HEK293T (cell line): ENCODE data around the gene AP2A2.

Source experiments
- CTCF ChIA-PET: fragments of 350-600 bp; formaldehyde crosslinking; extraction: SDS; loops from one replicate; lab custom pipeline; 2021; ENCODE audit warnings: antibody characterized with exemption, inconsistent platforms; lab: Yijun Ruan, JAX
- POLR2A ChIA-PET: fragments of 350-600 bp; formaldehyde crosslinking; extraction: SDS; loops from one replicate; lab custom pipeline; 2020; ENCODE audit warnings: antibody characterized with exemption, inconsistent platforms; lab: Yijun Ruan, JAX
- DNase-seq: peaks from one replicate; pipeline ENCODE4 v3.0.0; 2012; ENCODE audit warnings: mixed read lengths; ENCODE audit errors: extremely low spot score
- ARNT ChIP-seq: fragments of 450-650 bp; IDR thresholded peaks from 2 replicates; pipeline ENCODE4 v1.6.1; 2017; ENCODE audit warnings: mild to moderate bottlenecking
- BHLHE40 ChIP-seq: fragments of 450-650 bp; IDR thresholded peaks from 2 replicates; pipeline ENCODE4 v1.6.1; 2016; ENCODE audit warnings: mild to moderate bottlenecking, moderate library complexity, borderline replicate concordance
- CTBP1 ChIP-seq: fragments of 450-650 bp; IDR thresholded peaks from 2 replicates; pipeline ENCODE4 v1.6.1; 2016; ENCODE audit warnings: borderline replicate concordance
- ELF4 ChIP-seq: fragments of 450-650 bp; IDR thresholded peaks from 2 replicates; pipeline ENCODE4 v1.6.1; 2017; ENCODE audit warnings: antibody characterized with exemption
- FOXA1 ChIP-seq: fragments of 450-650 bp; IDR thresholded peaks from 2 replicates; pipeline ENCODE4 v1.6.1; 2016; ENCODE audit warnings: mild to moderate bottlenecking
- FOXK2 ChIP-seq: fragments of 450-650 bp; IDR thresholded peaks from 2 replicates; pipeline ENCODE4 v1.6.1; 2016; ENCODE audit warnings: mild to moderate bottlenecking
- FOXM1 ChIP-seq: fragments of 450-650 bp; IDR thresholded peaks from 2 replicates; pipeline ENCODE4 v1.6.1; 2017; ENCODE audit warnings: mild to moderate bottlenecking, borderline replicate concordance
- HDGF ChIP-seq: fragments of 450-650 bp; IDR thresholded peaks from 2 replicates; pipeline ENCODE4 v1.6.1; 2017; ENCODE audit warnings: antibody characterized with exemption, borderline replicate concordance
- L3MBTL2 ChIP-seq: fragments of 450-650 bp; conservative IDR thresholded peaks from 2 replicates; pipeline ENCODE4 v1.6.1; 2016; ENCODE audit warnings: mild to moderate bottlenecking
- LEF1 ChIP-seq: fragments of 450-650 bp; IDR thresholded peaks from 2 replicates; pipeline ENCODE4 v1.6.1; 2017; ENCODE audit warnings: mild to moderate bottlenecking, borderline replicate concordance
- NFRKB ChIP-seq: fragments of 450-650 bp; IDR thresholded peaks from 2 replicates; pipeline ENCODE4 v1.6.1; 2016; ENCODE audit warnings: mild to moderate bottlenecking, moderate library complexity
- SP1 ChIP-seq: fragments of 450-650 bp; IDR thresholded peaks from 2 replicates; pipeline ENCODE4 v1.6.1; 2017
- SUZ12 ChIP-seq: fragments of 450-650 bp; IDR thresholded peaks from 2 replicates; pipeline ENCODE4 v1.6.1; 2016; ENCODE audit warnings: mild to moderate bottlenecking
- TARDBP ChIP-seq: fragments of 450-650 bp; IDR thresholded peaks from 2 replicates; pipeline ENCODE4 v1.6.1; 2016
- ZNF384 ChIP-seq: fragments of 450-650 bp; IDR thresholded peaks from 2 replicates; pipeline ENCODE4 v1.6.1; 2016
- TF ChIP-seq, protein P1 (sequence below): fragments of 450-650 bp; IDR thresholded peaks from 2 replicates; pipeline ENCODE4 v1.6.1; 2016

The AP2A2 gene

DNA sequence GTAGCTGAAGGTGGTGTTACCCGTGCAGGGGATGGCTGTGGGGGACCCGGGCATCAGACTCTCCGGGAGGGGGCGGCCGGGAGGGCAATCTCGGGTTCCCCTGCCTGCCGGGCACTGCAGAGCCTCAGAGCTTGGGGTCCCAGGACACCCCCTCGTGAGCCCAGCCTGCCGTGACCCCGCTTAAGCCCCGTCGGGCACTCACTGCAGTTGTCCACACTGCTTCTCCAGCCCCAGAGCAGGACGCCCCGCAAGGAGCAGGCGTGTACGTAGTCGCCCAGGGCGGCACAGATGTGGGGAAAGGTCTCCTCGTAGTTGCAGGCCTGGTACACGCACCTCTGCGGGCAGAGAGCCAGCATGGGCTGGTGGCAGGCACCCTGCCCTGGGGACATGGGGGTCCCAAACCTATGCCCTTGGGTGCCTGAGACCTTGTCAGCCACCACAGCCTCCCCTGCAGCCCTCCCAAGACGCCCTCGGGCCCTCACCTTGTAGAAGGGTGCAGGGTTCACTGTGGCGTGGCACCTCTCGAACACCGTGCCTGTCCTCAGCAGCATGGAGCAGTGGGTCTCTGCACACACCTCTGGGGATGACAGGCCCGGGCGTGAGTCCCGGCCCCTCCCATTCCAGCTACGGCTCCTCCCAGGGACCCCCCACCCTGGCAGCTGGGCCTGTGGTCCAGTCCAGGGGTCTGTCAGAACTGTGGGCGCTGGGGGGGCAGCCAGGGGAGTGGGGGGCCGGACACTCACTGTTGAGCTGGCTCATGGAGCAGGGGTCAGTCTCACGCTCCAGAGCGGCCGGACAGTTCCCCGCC, 102.0 kb downstream of the AP2A2 start:
- TF ChIP-seq SUZ12 = no peak
- no peak for TF ChIP-seq ARNT
- TF ChIP-seq HDGF = no peak
- no peak for TF ChIP-seq CTBP1
- no peak for TF ChIP-seq TARDBP
- no peak for TF ChIP-seq ZNF384
- TF ChIP-seq SP1 = no peak
- no peak for TF ChIP-seq ELF4
- TF ChIP-seq NFRKB = no peak
- no peak for TF ChIP-seq L3MBTL2
- TF ChIP-seq, protein P1, sequence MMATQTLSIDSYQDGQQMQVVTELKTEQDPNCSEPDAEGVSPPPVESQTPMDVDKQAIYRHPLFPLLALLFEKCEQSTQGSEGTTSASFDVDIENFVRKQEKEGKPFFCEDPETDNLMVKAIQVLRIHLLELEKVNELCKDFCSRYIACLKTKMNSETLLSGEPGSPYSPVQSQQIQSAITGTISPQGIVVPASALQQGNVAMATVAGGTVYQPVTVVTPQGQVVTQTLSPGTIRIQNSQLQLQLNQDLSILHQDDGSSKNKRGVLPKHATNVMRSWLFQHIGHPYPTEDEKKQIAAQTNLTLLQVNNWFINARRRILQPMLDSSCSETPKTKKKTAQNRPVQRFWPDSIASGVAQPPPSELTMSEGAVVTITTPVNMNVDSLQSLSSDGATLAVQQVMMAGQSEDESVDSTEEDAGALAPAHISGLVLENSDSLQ = no peak
- TF ChIP-seq BHLHE40 = no peak
- no peak for DNase-seq
- POLR2A ChIA-PET = no interaction called here
- CTCF ChIA-PET = no interaction called here

GRCh38 chr11:1028291-1028540, 102.5 kb downstream of the AP2A2 start:
- POLR2A ChIA-PET = no interaction called here
- TF ChIP-seq ARNT (no peak), NFRKB (no peak), L3MBTL2 (no peak), SUZ12 (no peak), FOXM1 (no peak), FOXA1 (no peak), SP1 (no peak), LEF1 (no peak), ELF4 (no peak), FOXK2 (no peak), BHLHE40 (no peak), ZNF384 (no peak), CTBP1 (no peak), TARDBP (no peak), HDGF (no peak)
- TF ChIP-seq, protein P1 = no peak
- CTCF ChIA-PET = no interaction called here
- no peak for DNase-seq

GRCh38 chr11:1028616-1029015, 102.9 kb downstream of the AP2A2 start:
- TF ChIP-seq, protein P1 = no peak
- no peak for TF ChIP-seq ARNT
- TF ChIP-seq ELF4 = no peak
- TF ChIP-seq HDGF = no peak
- no peak for TF ChIP-seq L3MBTL2
- no peak for TF ChIP-seq CTBP1
- TF ChIP-seq LEF1 = no peak
- no peak for TF ChIP-seq BHLHE40
- TF ChIP-seq NFRKB = no peak
- TF ChIP-seq SUZ12 = no peak
- ChIA-PET CTCF (no interaction called here), POLR2A (no interaction called here)
- DNase-seq = no peak

- TF ChIP-seq TARDBP = no peak
- no peak for TF ChIP-seq FOXK2
- CTCF ChIA-PET = no interaction called here
- DNase-seq = no peak
- POLR2A ChIA-PET = no interaction called here
Observed at GRCh38 chr11:1029051-1029450, 103.4 kb downstream of the AP2A2 start.

DNA sequence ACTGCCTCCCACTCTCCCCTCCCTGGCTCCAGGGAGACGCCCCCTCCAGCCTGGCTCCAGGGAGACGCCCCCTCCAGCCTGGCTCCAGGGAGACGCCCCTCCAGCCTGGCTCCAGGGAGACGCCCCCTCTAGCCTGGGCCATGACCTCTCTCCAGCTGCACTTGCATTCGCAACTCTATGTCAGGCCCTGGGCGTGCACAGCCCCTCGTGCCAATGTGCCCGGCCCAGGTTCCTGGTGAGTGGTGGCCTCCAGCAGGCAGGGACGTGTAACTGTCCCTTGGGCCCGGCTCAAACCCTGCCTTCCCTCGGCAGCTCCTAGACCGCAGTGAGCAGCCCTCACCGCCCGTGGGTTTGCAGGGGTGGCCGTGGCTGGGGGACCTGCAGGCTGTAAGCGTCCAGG, 104.0 kb downstream of the AP2A2 start:
- DNase-seq = no peak
- POLR2A ChIA-PET = no interaction called here
- TF ChIP-seq FOXM1 (no peak), FOXA1 (no peak), FOXK2 (no peak), ARNT (no peak), SUZ12 (no peak), TARDBP (no peak), ZNF384 (no peak), NFRKB (no peak), SP1 (no peak), HDGF (no peak), CTBP1 (no peak), BHLHE40 (no peak), LEF1 (no peak), L3MBTL2 (no peak), ELF4 (no peak)
- TF ChIP-seq, protein P1 = no peak
- CTCF ChIA-PET = no interaction called here

DNA sequence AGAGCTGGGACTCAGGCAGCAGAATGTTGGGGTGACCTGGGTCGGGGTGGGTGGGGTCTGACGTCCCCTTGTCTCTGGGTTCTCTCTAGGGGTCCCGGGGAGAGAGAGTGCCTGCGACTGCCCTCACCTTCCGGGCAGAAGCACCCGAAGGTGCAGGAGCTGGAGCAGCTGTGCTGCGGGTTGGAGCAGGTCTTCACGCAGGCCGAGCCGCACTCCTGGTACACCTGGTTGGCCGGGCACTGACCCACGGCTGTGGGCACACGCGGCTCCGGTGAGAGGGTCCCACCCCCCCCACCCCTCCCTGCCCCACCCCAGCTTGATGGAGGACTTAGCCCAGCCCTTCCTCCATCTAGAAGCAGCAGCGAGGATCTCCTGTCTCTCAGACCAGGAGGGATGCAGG, 104.4 kb downstream of the AP2A2 start:
- ChIA-PET POLR2A (no interaction called here), CTCF (no interaction called here)
- no peak for DNase-seq
- no peak for TF ChIP-seq SUZ12
- TF ChIP-seq, protein P1 = no peak
- TF ChIP-seq ARNT = no peak
- TF ChIP-seq L3MBTL2 = no peak
- TF ChIP-seq CTBP1 = no peak
- TF ChIP-seq NFRKB = no peak
- TF ChIP-seq TARDBP = no peak
- no peak for TF ChIP-seq FOXK2
- TF ChIP-seq SP1 = no peak
- no peak for TF ChIP-seq FOXA1
- TF ChIP-seq FOXM1 = no peak
